GM19023 (cell line): Measurements from ENCODE around the gene ST8SIA2.

Source experiments
- ATAC-seq: cut with Tn5 transposase; IDR thresholded peaks from one replicate; pipeline ENCODE4 v1.9.1; 2021; ENCODE audit warnings: mild to moderate bottlenecking, moderate library complexity; ENCODE audit not compliant: unreplicated experiment

ST8SIA2 gene

DNA sequence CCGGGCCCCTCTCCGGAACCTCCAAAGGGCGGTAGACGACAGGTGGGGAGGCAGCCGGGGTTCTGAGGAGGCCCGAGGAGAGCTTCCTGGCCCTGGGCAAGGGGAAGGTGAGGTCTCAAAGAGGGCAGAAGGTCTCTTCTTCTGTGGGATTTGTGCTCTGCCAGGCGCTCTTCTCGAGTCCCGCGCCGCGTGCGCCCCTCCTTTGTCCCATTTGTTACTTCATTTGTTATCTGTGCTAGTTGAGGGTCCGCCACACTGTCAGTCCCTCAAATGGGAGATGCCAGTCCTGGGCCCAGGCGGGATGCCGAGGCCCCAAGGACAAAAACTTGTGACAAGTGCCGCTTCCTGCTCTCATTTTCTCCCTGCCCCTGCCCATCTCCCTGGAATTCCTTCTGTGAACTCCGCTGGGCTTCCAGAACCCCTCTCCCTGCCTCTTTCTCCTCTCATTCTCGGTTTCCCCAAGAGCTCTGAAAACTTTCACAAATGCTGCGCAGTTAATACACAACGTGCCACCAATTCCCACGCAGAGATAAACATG lies 1.5 kb downstream of the ST8SIA2 start:
- ATAC-seq = no peak

GRCh38 chr15:92399271-92399950 lies 5.7 kb downstream of the ST8SIA2 start:
- ATAC-seq = no peak

- no peak for ATAC-seq
These were observed 6.9 kb downstream of the ST8SIA2 start for GRCh38 chr15:92400573-92400972.

- ATAC-seq = no peak
These were observed 7.5 kb downstream of the ST8SIA2 start for GRCh38 chr15:92400980-92401787.

GRCh38 chr15:92402751-92403150 lies 9.1 kb downstream of the ST8SIA2 start:
- no peak for ATAC-seq

DNA sequence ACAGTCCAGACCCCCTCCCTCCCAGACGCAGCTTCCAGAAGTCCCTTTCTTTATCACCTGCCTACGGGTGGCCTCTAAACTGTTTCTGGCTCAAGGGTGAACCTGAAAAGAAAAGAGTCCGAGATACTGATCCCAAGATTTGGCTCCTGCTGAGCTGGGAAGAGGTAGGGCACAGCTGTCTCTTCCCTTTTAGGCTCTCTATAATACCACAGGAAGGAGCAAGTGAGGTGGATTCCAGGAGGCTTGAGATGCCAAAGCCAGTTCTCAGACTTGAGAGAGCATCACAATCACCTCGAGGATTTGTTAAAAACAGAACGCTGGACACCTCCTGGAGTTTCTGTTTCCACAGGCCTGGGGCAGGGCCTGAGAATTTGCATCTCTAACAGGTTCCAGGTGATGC lies 12.3 kb downstream of the ST8SIA2 start:
- ATAC-seq = no peak

- ATAC-seq = no peak
These were observed 13.6 kb downstream of the ST8SIA2 start for GRCh38 chr15:92407321-92407720.

GRCh38 chr15:92407916-92408315 lies 14.2 kb downstream of the ST8SIA2 start:
- ATAC-seq = no peak

DNA sequence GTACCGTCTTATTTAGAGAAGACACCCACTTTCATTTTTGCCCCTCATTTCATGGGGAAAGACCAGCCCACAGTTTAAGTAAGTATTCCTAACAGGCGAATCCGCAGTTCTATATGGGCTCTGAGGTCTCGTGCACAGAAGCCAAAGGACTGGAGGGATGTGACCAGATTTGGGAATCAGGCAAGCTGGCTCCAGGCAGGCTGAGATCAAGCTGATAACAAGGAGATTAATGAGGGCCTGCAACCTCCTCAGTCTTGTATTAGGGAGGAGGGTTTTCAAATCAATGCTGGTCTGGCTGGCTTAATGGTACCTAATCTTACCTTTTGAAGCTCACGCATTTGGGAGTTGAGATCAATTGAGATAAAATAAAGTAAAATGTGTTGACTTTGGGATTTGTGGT lies 15.3 kb downstream of the ST8SIA2 start:
- no peak for ATAC-seq

DNA sequence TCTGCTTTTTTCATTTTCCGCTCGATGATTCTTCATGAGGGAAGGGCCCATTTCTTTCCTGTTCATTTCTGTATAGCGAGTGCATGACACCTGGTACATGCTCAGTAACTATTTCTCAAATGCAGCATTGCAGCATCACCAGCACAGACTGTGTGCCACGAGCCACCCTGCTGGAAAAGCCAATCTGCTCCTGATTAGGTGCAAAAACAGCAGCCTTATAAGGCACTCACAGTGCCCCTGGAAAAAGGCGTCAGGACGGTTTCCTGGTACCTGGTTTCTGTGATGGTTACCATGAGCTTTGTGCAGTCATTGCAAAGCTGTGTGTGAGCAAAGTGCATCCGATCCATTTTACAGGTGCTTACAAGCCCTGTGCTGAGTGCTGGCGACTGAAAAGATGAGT lies 15.8 kb downstream of the ST8SIA2 start:
- ATAC-seq = no peak

- no peak for ATAC-seq
These were observed 16.9 kb downstream of the ST8SIA2 start for GRCh38 chr15:92410537-92410936.

- ATAC-seq = no peak
These were observed 17.6 kb downstream of the ST8SIA2 start for GRCh38 chr15:92411256-92411655.

DNA sequence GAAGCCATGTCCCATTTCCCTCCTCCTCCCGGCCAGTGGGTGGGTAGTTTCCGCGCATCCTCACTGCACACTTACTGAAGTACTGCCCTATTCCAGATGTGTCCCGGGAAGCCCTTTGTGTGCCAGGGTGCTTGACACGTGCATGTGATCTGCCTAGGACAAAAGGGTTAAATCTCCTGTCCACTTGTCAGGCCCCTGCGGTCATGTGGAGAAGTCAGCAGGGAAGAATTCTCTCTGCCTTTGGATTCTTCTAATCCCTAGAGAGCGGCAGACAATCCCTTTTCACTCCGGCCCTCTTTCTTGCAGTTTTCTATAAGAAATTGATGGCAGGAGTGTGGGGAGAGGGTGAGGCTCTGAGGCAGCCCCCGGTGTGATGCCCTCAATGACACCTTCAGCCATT lies 19.8 kb downstream of the ST8SIA2 start:
- no peak for ATAC-seq

DNA sequence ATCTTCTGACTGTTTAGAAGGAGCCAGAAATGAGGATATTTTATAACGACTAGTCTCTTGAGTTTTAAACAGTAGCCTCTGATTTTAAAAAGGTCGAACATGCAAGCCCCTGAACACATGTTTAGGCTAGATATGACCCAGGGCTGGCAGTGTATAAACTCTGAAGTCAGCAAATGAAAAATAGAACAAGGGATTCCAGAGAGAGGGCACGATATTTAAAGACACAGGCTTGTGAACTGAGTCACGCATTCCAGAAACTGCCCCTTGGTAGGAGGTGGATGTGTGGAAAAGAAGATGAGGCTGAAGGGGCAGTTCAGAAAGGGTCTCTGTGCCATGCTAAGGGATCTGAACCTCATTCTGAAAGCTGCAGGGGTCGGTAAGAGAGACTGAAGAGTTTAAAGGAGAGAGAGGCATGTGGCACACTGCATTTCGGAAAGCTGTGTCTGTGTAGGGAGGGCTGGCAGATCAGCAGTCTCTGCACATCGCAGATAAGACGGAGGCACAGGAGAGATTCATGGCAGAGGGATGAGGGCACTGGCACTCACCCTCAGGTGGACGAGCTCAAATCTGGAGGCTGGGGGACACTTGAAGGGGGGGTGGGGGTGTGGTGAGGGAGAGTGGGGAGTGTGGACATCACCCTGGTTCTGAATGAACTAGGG lies 22.1 kb downstream of the ST8SIA2 start:
- no peak for ATAC-seq

- ATAC-seq = no peak
These were observed 22.9 kb downstream of the ST8SIA2 start for GRCh38 chr15:92416557-92416956.

DNA sequence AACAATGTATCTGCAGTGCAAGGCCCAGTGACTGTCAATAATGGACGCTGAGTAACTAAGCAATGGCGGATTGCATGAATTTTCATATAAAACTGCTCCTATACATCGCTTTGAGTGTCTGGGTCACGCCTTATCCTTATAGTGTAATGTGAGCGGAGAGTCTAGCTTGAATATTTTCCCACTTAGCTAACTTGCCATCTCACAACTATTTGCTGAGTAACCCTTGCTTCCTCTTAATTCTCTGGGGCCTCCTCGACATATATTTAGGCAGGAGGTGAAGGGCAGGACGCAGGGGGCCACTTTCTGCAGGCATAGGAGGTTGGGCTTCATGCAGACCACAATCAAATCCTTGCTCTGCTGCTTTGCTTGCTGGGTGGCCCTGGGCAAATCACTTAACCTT lies 24.0 kb downstream of the ST8SIA2 start:
- ATAC-seq = no peak

DNA sequence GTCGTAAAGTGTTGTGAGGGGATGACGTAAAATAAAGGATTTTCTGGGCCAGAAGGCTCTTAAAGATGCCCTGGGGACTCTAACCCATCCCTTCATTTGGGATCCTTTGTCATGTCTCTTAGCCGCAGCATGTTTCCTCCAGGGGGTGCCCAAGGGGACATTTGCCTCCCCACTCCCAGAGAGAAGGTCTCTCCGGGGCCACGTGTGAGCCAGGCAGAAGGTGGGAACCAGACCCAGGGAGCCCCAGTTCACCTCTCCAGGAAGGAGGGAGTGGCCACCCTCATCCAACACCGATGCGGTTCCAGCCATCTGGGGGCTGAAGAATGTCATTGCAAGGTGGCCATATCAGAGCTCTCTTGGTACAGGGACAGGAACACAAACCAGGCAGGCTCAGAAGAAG lies 25.2 kb downstream of the ST8SIA2 start:
- ATAC-seq = no peak

DNA sequence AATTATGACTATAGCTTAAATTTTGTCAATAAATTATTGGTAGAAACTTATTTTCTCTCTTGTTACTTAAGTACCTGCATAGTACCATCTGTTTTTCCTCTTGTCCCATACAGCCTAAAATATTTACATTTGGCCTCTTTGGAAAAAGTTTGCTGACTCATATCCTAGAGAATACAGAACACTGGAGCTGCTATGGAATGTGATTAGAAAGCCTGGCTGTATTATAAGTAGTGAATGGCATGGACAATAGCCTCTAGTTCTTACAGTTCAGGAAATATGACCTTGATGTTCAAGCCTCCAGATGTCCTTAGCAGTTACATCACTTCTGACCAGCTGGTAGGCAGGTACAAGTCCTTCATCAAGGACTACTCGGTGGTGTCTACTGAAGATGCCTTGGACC lies 28.3 kb downstream of the ST8SIA2 start:
- no peak for ATAC-seq

DNA sequence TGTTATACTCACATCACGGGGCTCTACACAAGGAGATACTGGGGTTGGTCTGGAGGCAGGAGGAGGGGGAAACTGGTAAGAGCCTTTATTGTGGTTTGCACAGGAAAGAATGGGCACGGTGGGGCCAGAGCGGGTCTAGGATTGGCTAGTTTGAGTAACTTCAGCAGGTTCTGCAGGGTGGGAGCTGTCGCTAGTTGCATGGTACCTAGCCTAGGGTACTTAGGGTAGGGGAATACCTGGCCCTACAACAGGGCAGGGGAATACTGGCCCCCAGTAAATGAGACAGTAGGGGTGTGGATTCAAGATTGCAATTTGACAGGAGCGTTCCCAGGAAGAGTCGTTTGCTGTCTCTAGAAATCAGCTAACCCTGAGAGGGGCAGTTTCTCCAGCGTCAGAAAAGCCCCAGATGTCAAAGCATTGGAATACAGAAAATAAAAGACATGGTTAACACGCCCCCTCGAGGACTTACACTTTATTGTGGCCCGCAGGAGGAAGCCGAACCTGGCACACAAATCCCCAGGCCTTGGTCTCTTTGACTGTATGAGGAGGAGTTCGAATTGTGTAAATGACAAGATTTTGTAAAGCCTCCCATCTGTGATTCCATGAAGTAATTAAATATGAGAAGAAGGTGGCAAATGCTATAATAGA lies 32.0 kb downstream of the ST8SIA2 start:
- no peak for ATAC-seq

GRCh38 chr15:92429378-92430068 lies 35.8 kb downstream of the ST8SIA2 start:
- ATAC-seq = no peak

DNA sequence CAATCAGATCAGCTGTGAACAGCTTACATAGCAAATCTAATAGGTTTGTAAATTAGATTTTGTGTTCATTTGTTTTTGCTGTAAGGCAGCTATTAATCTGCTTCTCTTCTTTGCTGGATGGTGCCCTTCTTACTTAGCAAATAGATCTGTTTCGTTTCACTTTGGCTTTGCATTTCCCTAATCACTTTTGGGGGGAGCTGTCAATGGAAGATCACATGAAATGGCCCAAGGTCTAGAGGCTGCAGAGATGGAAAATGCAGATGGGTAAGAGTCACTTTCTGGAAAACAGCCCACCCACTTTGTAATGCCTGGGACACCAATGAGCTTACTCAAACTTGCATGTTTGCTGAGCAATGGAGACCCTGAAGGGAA lies 36.4 kb downstream of the ST8SIA2 start:
- ATAC-seq = no peak
